ENCODE data around the gene STK32C.

DNA sequence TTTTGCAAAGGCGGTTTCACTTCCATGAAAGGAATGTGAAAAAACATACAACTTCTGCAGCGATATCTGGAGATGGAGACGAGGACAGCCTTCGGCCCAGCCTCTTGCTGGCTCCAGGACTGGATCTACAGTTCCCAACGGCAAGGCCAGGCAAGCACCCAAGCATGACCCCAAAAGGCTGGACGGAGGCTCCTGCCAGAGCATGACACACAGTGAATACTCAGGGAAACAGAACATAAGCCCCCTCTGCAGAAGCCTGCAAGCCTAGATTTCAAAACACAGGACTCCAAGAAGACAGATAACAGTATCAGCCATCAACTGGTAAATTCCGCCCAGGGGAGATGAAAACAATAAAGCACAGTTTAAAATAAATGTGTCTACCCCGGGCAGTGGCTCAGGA is 21.0 kb upstream of the STK32C start:
- TF ChIP-seq RBBP5 (conservative IDR thresholded peaks at IDR 0.05): no peak
- no peak for TF ChIP-seq CBFB (IDR thresholded peaks at IDR 0.05; ENCODE audit: low read depth)
- TF ChIP-seq FOXK2 (IDR thresholded peaks at IDR 0.05): no peak
- TF ChIP-seq RFX5 (IDR thresholded peaks at IDR 0.05; ENCODE audit: low read depth, low read length): no peak
- no peak for TF ChIP-seq RB1 (IDR thresholded peaks at IDR 0.05; ENCODE audit: borderline replicate concordance)
- no peak for TF ChIP-seq EZH2 (IDR thresholded peaks at IDR 0.05; ENCODE audit: borderline replicate concordance, control insufficient read depth, low read depth, low read length)
- no peak for TF ChIP-seq NFYB (IDR thresholded peaks at IDR 0.05; ENCODE audit: insufficient read depth, low read depth, low read length)

Data from GM12878 (cell line).